HG03457 (cell line): ENCODE measurements around the gene SNCAIP.
"Not testable (repeated sequence)": the region's sequence is repeated elsewhere in the genome, so short reads cannot be mapped to it uniquely, and the experiment has no call there.

Experiments
- ATAC-seq: cut with Tn5 transposase; IDR thresholded peaks from one replicate; pipeline ENCODE4 v1.9.1; 2021; ENCODE audit warnings: moderate number of reproducible peaks; ENCODE audit not compliant: unreplicated experiment

SNCAIP gene

GRCh38 chr5:122356855-122357254 is 44.8 kb downstream of the SNCAIP start:
- no peak for ATAC-seq

- no peak for ATAC-seq
Observed at GRCh38 chr5:122358372-122358979, 46.4 kb downstream of the SNCAIP start.

- no peak for ATAC-seq
Observed at GRCh38 chr5:122362361-122362760, 50.3 kb downstream of the SNCAIP start.

- no peak for ATAC-seq
Observed at GRCh38 chr5:122363623-122364022, 51.6 kb downstream of the SNCAIP start.

- no peak for ATAC-seq
Observed at GRCh38 chr5:122366501-122366900, 54.5 kb downstream of the SNCAIP start.

GRCh38 chr5:122367456-122367855 is 55.4 kb downstream of the SNCAIP start:
- no peak for ATAC-seq

GRCh38 chr5:122368510-122369251 is 56.6 kb downstream of the SNCAIP start:
- ATAC-seq = no peak

GRCh38 chr5:122369253-122369815 is 57.3 kb downstream of the SNCAIP start:
- no peak for ATAC-seq

GRCh38 chr5:122371511-122372151 is 59.6 kb downstream of the SNCAIP start:
- no peak for ATAC-seq

GRCh38 chr5:122374110-122374509 is 62.1 kb downstream of the SNCAIP start:
- ATAC-seq = no peak

GRCh38 chr5:122375801-122376200 is 63.8 kb downstream of the SNCAIP start:
- no peak for ATAC-seq

- no peak for ATAC-seq
Observed at GRCh38 chr5:122376250-122376649, 64.2 kb downstream of the SNCAIP start.

- no peak for ATAC-seq
Observed at GRCh38 chr5:122377026-122377425, 65.0 kb downstream of the SNCAIP start.

GRCh38 chr5:122382938-122383337 is 70.9 kb downstream of the SNCAIP start:
- not testable (repeated sequence) for ATAC-seq

GRCh38 chr5:122384739-122385235 is 72.8 kb downstream of the SNCAIP start:
- ATAC-seq = no peak

GRCh38 chr5:122385286-122385685 is 73.2 kb downstream of the SNCAIP start:
- no peak for ATAC-seq

GRCh38 chr5:122385808-122386207 is 73.8 kb downstream of the SNCAIP start:
- no peak for ATAC-seq

- ATAC-seq = no peak
Observed at GRCh38 chr5:122390154-122390553, 78.1 kb downstream of the SNCAIP start.

- no peak for ATAC-seq
Observed at GRCh38 chr5:122390694-122391093, 78.7 kb downstream of the SNCAIP start.

- ATAC-seq = no peak
Observed at GRCh38 chr5:122391621-122392020, 79.6 kb downstream of the SNCAIP start.

GRCh38 chr5:122392224-122392623 is 80.2 kb downstream of the SNCAIP start:
- no peak for ATAC-seq

- ATAC-seq = no peak
Observed at GRCh38 chr5:122392824-122393223, 80.8 kb downstream of the SNCAIP start.
